Activated CD8-positive, alpha-beta memory T cell treated with anti-CD3 and anti-CD28 coated beads, Interleukin-2, amount 50 U/mL, for 24 hours (primary cell): ENCODE measurements around the gene PPP2R5E.
"Not testable (repeated sequence)": the region's sequence is repeated elsewhere in the genome, so short reads cannot be mapped to it uniquely, and the experiment has no call there.

Experiments used
- DNase-seq: peaks from one replicate; pipeline ENCODE4 v3.0.0-alpha.2; 2020; ENCODE audit errors: extremely low read depth

PPP2R5E gene

DNA sequence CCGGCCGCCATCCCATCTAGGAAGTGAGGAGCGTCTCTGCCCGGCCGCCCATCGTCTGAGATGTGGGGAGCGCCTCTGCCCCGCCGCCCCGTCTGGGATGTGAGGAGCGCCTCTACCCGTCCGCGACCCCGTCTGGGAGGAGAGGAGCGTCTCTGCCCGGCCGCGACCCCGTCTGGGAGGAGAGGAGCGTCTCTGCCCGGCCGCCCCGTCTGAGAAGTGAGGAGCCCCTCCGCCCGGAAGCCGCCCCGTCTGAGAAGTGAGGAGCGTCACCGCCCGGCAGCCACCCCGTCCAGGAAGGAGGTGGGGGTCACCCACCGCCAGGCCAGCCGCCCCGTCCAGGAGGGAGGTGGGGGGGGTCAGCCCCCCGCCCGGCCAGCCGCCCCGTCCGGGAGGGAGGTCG, 20.7 kb downstream of the PPP2R5E start:
- not testable (repeated sequence) for DNase-seq

- DNase-seq: no peak
These were observed 25.8 kb downstream of the PPP2R5E start for GRCh38 chr14:63517354-63517753.

DNA sequence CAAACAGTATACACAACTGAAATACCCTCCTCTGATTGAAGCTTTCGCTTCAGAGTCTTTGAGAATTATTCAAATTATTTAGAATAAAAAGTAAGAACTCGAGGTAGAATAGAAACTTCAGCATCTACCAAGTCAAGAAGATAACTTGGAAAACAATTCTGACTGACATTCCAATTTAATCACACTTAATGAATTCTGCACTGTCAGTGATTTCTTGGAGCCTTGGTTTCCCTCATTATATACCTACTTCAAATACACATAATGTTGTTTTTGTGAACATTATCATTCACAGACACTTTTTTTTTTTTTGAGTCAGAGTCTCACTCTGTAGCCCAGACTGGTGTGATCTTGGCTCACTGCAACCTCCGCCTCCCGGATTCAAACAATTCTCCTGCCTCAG, 27.9 kb downstream of the PPP2R5E start:
- no peak for DNase-seq

- no peak for DNase-seq
These were observed 29.4 kb downstream of the PPP2R5E start for GRCh38 chr14:63513756-63514155.

DNA sequence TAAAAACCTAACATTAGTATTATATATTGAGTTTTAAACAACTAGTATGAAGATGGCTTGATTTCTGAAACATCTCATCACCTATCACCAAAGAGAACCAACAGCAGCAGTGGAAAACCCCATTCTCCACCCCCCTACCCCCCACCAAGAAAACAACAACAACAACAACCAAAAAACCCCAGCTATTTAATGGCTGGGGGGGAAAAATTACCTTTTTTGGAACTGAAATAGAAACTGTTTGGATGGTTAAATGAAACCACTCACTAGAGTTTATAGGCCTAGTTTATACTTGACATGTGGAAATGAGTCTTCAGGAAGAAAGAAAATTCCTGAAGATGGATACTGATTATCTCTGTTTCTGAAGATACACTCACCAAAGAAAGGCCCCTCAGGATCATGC, 30.3 kb downstream of the PPP2R5E start:
- no peak for DNase-seq

GRCh38 chr14:63510538-63510937, 32.6 kb downstream of the PPP2R5E start:
- DNase-seq: no peak

GRCh38 chr14:63508033-63508432, 35.1 kb downstream of the PPP2R5E start:
- peak; percentile 2 for DNase-seq

GRCh38 chr14:63504648-63505047, 38.5 kb downstream of the PPP2R5E start:
- no peak for DNase-seq

DNA sequence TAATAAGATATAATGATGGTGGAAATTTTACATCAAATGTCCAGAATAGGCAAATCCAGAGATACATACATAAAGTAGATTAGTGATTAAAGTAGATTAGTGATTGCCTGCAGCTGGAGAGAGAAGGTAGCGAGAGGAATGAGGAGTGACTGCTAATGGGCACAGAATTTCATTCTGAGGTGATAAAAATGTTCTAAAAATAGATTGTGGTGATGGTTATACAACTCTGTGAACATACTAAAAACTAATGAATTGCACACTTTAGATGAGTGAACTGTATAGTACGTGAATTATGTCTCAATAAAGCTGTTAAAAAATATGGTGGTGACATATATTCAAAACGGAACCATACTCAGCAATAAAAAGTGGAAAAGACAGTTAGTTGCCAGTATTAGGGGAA, 41.7 kb downstream of the PPP2R5E start:
- DNase-seq: no peak

- DNase-seq: no peak
These were observed 43.4 kb downstream of the PPP2R5E start for GRCh38 chr14:63499701-63500250.

DNA sequence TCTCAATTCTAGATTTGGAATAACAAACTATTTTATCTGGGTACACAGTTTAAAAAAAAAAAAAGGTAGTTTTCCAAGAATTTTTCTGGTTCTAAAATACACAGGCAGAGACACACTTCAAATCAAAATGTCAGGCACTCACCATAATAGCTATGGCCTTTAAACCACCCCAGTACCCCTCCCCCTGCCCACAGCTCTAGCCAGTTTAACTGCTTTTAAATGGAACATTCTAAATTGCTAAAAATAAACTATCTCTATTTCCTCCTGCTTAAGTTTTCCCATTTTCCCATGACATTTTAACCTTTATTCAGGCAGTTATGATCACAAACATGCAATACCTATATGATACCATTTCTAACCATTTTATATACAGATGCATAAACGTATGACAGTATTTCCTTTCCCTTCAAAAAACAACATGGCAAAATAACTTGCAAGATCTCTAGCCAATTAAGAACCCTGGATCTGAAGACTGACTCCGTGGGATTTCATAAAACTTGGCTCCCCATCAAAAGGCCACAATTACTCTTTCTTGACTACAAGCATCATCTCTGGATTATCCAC, 46.3 kb downstream of the PPP2R5E start:
- DNase-seq: no peak

DNA sequence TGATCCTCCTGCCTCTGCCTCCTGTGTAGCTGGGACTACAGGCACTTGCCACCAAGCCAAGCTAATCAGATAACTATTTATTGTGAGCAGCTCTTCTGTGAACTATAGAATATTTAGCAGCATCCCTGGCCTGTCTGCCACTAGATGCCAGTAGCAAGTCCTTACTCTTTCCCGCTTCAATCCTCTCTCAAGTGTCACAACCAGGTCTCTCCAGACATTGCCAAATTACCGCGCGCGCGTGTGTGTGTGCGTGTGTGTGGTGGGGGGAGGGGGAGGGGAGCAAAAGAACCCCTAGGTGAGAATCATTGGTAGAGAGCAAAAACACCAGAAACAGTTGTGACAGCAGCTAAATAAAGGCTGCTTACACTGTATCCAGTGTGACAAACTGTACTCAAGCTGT, 49.9 kb downstream of the PPP2R5E start:
- DNase-seq: no peak

DNA sequence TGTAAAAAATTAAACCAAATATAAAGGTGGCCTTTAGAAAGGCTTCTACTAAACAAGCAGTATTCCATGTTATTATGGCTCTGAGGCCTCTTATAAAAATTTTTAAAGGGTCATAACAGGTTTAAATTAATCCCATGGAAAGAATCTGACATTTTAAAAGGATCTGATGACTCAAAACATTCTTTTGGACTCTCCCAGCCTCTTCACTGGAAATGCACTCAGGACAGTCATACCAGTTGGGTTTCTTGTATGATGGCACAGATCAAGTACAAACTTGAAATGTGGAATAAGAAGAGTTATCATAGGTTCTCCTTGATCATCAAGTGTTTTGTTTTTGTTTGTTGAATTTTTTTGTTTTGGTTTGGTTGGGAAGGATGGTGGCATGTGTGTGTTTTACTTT, 50.8 kb downstream of the PPP2R5E start:
- no peak for DNase-seq

DNA sequence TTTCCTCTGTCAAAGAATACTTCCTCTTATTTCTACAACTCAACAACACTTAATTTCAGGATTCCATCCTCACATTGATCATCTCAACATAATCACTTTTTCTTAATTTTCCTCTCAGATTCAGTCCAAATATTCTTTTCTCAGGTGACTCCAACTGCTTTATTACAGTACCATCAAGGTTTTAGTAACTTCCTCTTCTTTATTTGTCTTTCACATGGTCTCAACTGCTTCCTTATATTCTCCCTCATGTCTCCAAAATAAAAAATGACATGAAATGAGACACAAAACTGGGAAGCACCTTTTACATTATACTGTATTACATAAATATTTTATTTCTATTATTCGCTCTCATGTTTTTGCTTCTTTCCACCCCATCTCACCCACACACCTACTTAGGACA, 55.5 kb downstream of the PPP2R5E start:
- no peak for DNase-seq

DNA sequence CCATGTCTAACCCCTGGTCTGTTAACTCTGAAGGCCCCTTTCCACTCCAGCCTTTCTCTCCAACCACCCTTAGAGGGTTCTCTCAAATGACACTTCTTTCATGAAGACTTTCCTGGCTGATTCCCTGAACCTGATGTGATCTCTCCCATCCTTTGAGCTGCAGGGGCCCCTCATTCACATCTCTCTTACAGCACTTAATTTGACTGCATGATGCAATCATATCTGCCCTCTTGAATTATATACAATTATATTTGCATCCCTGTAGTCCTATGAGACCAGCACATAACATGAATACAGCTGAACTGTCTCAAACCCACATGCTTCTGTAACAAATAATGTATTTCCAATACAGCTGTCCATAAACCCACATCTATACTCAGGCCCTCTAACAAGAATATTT, 56.4 kb downstream of the PPP2R5E start:
- no peak for DNase-seq

DNA sequence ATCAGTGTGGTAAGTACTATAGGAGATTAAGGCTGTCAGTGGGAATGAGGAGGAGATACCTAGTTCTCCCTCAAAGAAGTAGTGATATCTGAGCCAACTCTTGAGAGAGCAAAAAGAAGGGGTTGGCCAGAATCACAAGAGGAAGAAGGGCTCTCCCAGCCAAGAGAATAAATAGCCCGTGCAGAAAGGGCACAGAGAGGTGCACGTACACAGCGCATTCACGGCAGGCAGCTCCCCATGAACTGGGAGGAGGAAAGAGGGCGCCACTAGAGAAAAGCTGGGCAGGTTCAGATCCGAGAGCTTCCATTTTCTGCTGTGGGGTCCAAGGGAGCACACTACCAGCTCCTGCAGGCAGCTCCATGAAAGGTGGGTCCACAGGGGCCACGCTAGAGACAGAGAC, 59.9 kb downstream of the PPP2R5E start:
- DNase-seq: no peak

DNA sequence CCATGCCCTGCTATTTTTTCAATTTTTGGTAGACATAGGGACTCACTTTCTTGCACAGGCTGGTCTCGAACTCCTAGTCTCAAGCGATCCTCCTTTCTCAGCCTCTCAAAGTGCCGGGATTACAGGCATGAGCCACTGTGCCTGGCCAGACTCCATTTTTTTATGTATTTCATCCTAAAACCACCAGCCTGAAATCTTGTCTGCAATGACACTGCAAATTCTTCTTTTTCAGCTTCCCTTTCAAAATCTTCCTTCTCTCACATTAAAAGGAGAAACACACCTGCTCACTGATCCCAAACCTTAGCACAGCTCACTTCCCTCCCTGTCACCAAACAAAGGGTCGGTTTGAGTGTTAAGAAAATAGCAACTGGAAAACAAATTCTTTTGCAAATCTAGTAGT, 62.6 kb downstream of the PPP2R5E start:
- no peak for DNase-seq

- no peak for DNase-seq
These were observed 64.7 kb downstream of the PPP2R5E start for GRCh38 chr14:63478437-63478852.

DNA sequence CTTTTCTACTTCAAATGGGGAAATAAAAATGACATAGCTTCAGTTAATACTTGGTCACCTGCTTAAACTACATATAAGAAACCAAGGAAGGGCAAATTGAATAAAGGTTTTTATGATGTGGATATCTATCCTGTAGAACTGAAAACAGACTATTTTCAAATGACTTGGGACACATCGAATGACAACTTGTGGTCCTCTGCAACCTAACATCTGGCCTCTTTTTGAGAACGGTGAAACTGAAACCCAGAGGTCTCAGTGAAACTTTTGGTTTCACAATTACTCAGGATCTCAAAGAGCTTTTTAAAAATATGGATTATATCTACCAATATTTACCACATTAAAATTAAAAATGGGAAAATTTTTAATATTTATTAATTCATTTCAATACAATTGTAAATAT, 65.2 kb downstream of the PPP2R5E start:
- DNase-seq: no peak

GRCh38 chr14:63477556-63477955, 65.6 kb downstream of the PPP2R5E start:
- DNase-seq: no peak

- no peak for DNase-seq
These were observed 67.4 kb downstream of the PPP2R5E start for GRCh38 chr14:63475761-63476160.

- DNase-seq: no peak
These were observed 68.3 kb downstream of the PPP2R5E start for GRCh38 chr14:63474844-63475243.

GRCh38 chr14:63474111-63474510, 69.1 kb downstream of the PPP2R5E start:
- no peak for DNase-seq
